Neutrophil (primary cell): ENCODE data around the gene CAPN5.

Experiments used
- H3K27ac ChIP-seq: fragments of 200-600 bp; sonication (generic); 2 replicates; pipeline ENCODE4 v1.5.1; 2016; ENCODE audit warnings: mild to moderate bottlenecking, moderate library complexity
- H3K27me3 ChIP-seq: fragments of 200-600 bp; sonication (generic); 2 replicates; pipeline ENCODE4 v1.6.0; 2016; ENCODE audit warnings: mild to moderate bottlenecking
- H3K36me3 ChIP-seq: fragments of 200-600 bp; sonication (generic); 2 replicates; pipeline ENCODE4 v1.5.1; 2017
- H3K4me1 ChIP-seq, 2 experiments: fragments of 200-600 bp in 1 of 2; sonication (generic) in 1 of 2; 1 replicate in 1 of 2; 2 replicates in 1 of 2; pipeline versions ENCODE4 v1.5.1 to v1.6.1; 2013 to 2016; ENCODE audit warnings: low read depth in 1 of 2, low read length in 1 of 2, mild to moderate bottlenecking in 1 of 2, moderate library complexity in 1 of 2; ENCODE audit not compliant: control insufficient read depth in 1 of 2, insufficient read depth in 1 of 2
- H3K4me3 ChIP-seq, 2 experiments: fragments of 200-600 bp in 1 of 2; sonication (generic) in 1 of 2; 1 replicate in 1 of 2; 2 replicates in 1 of 2; pipeline ENCODE4 v1.5.1; 2013 to 2016; ENCODE audit warnings: low read depth in 1 of 2, low read length in 1 of 2, mild to moderate bottlenecking in 1 of 2, moderate library complexity in 1 of 2
- H3K9me3 ChIP-seq: fragments of 200-600 bp; sonication (generic); 2 replicates; pipeline ENCODE4 v1.5.1; 2016
- TF ChIP-seq, protein P1 (sequence below): fragments of 200-600 bp; sonication (generic); IDR thresholded peaks from 2 replicates; pipeline ENCODE4 v1.5.1; 2016; ENCODE audit warnings: antibody characterized with exemption

The CAPN5 gene

DNA sequence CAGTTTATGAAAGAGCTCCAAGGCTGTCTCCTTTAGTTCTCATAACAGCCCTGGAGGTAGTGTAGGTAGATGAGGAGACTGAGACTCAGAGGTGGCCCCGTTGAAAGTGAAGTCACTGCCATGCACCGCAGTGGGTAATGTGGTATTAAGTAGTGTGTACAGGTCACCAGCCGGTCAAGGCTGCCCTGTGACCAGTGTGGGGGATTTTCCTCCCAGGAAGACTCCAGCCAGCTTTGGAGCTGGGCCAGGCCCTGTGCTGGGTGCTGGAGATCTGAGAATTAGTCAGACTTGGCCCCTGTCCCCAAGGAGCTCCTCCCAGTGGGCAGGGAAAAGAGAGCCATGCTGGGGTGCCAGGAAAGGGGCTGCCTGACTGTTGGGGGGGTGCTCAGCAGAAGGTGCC is 41.2 kb downstream of the CAPN5 start:
- TF ChIP-seq, protein P1, sequence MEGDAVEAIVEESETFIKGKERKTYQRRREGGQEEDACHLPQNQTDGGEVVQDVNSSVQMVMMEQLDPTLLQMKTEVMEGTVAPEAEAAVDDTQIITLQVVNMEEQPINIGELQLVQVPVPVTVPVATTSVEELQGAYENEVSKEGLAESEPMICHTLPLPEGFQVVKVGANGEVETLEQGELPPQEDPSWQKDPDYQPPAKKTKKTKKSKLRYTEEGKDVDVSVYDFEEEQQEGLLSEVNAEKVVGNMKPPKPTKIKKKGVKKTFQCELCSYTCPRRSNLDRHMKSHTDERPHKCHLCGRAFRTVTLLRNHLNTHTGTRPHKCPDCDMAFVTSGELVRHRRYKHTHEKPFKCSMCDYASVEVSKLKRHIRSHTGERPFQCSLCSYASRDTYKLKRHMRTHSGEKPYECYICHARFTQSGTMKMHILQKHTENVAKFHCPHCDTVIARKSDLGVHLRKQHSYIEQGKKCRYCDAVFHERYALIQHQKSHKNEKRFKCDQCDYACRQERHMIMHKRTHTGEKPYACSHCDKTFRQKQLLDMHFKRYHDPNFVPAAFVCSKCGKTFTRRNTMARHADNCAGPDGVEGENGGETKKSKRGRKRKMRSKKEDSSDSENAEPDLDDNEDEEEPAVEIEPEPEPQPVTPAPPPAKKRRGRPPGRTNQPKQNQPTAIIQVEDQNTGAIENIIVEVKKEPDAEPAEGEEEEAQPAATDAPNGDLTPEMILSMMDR = no peak
- H3K36me3 ChIP-seq = no peaks in the 10 kb centered on the region
- no peak overlapping the region for H3K4me3 ChIP-seq
- H3K4me1 ChIP-seq = no peaks in the 10 kb centered on the region
- no peaks in the 10 kb centered on the region for H3K27me3 ChIP-seq
- no peaks in the 10 kb centered on the region for H3K9me3 ChIP-seq
- no peak overlapping the region for H3K27ac ChIP-seq

DNA sequence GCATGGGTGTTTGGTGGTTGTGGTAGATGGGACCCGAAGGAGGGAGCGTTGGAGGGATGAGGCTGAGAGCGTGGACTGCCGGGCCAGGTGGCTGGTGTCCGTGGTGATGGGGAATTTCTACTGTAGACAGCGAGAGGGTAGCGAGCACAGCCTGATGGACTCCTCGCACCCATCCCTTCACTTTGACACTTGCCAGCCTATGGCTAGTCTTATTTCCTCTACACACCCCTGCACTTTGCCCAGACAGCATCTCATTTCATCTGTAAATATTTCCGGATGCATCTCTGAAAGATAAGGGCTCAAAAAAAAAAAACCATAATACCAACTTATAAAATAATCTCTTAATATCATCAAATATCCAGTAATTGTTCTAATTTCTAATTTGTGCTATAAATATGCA is 41.7 kb downstream of the CAPN5 start:
- Histone ChIP-seq H3K4me3 (no peak overlapping the region), H3K27ac (no peak overlapping the region), H3K9me3 (no peaks in the 10 kb centered on the region), H3K36me3 (no peaks in the 10 kb centered on the region), H3K4me1 (no peaks in the 10 kb centered on the region), H3K27me3 (no peaks in the 10 kb centered on the region)
- TF ChIP-seq, protein P1 = no peak

DNA sequence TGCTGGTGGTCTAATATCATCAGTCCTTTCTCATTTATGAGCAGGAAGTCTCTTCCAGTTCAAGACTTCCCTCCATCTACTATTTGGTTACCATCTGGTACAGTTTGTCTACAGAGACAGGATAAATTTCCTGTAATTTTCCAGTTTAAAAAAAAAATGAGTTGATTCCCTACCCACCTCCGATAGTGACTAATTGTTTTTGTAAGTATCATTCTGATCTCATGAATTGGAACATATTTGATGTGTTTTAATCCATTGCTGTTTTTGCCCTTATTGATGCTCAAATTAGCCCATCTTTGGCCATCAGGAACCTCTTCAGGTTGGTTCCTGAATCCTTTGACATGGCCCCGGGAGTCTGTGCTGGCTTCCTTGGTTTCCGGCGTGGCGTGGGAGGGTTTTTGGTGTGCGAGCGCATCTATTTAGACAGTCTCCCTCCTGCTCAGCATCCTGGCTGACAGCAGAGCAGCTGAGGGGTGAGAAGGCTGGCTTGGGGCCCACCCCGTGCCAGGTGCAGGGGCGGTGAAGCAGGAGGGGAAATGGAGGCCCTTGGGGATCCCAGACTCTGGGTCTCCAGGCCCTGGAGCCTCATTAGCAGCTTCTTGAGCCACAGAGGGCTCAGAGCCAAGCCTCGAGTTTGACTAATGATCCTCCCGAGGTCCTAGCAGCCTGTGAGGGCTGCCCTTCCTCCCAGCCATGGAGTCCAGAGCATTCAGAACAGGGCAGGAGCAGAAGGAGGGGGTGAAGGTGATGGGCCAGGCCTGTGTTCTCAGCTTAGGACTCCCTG is 42.7 kb downstream of the CAPN5 start:
- no peak overlapping the region for H3K27ac ChIP-seq
- TF ChIP-seq, protein P1 = no peak
- no peaks in the 10 kb centered on the region for H3K4me1 ChIP-seq

DNA sequence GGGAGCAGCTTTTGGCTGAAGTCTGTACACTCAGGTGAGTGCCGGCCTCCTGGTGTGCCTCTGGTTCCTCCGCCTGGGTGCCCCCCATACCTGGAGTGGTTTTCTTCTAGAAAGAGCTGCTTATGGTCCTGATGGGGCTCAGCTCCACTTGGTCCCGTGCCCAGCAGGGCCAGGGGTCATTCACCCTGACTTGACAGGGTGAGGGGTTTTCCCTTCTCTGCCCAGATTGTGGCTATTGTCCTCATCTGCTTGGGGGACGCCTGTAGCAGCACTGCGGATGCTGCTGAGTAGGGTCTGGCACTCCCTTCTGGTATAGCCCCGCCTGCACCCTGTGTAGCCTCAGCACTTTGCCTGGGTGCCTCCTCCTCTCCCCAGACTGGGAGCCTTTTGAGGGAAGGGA is 44.1 kb downstream of the CAPN5 start:
- no peaks in the 10 kb centered on the region for H3K36me3 ChIP-seq
- H3K4me1 ChIP-seq = no peaks in the 10 kb centered on the region
- no peaks in the 10 kb centered on the region for H3K27me3 ChIP-seq
- H3K27ac ChIP-seq = no peak overlapping the region
- H3K4me3 ChIP-seq = no peak overlapping the region
- TF ChIP-seq, protein P1 = no peak
- no peaks in the 10 kb centered on the region for H3K9me3 ChIP-seq

More for the DNA sequence above, 42.7 kb downstream of the CAPN5 start:
- no peaks in the 10 kb centered on the region for H3K27me3 ChIP-seq
- H3K9me3 ChIP-seq = no peaks in the 10 kb centered on the region
- no peaks in the 10 kb centered on the region for H3K36me3 ChIP-seq
- no peak overlapping the region for H3K4me3 ChIP-seq

DNA sequence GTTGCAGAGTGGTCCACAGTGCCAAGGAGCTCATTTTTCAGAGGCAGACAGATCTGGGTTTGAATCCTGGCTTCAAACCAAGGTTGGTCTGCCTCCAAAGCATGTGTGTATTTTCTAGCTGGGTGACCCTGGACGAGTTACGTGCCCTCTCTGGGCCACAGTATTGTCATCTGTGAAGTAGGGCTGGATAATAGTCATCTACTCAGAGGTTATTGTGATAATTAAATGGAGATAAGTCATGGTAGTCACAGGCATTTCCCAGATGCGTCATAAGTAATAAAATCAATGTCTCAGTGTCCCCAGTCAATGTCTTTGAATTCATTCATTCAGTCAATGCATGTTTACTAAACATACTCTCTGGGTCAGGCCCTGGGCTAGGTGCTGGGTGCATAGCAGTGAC is 44.5 kb downstream of the CAPN5 start:
- Histone ChIP-seq H3K4me1 (no peaks in the 10 kb centered on the region), H3K4me3 (no peak overlapping the region), H3K27ac (no peak overlapping the region), H3K9me3 (no peaks in the 10 kb centered on the region), H3K27me3 (no peaks in the 10 kb centered on the region), H3K36me3 (no peaks in the 10 kb centered on the region)
- TF ChIP-seq, protein P1 = no peak
